Right atrium auricular region (tissue), 2 donors: Measurements from ENCODE around the gene CREB5. TPM values are rescaled to one million over a fixed set of nuclear protein-coding genes. Genes with fewer than 3 reads are reported as not detected.

Experiments used
- DNase-seq: peaks from one replicate; pipeline ENCODE4 v3.0.0-alpha.2; 2019; ENCODE audit warnings: low spot score
- H3K27ac ChIP-seq, 2 donors: fragments of 200-600 bp; sonication (generic); 1 replicate in 1 of 2; 2 replicates in 1 of 2; pipeline ENCODE4 v1.5.1; 2016 to 2019
- H3K27me3 ChIP-seq, 2 donors: fragments of 200-600 bp; sonication (generic); one replicate each; pipeline versions ENCODE4 v1.5.1 to v1.6.0; 2017 to 2019
- H3K36me3 ChIP-seq: fragments of 200-600 bp; sonication (generic); one replicate; pipeline ENCODE4 v1.5.1; 2016
- H3K4me1 ChIP-seq, 2 donors: fragments of 200-600 bp; sonication (generic); one replicate each; pipeline versions ENCODE4 v1.5.1 to v1.6.0; 2017 to 2019
- H3K4me3 ChIP-seq, 2 donors: fragments of 200-600 bp; sonication (generic); 1 replicate in 1 of 2; 2 replicates in 1 of 2; pipeline ENCODE4 v1.5.1; 2017 to 2019; ENCODE audit warnings: mild to moderate bottlenecking in 1 of 2, moderate library complexity in 1 of 2
- H3K9me3 ChIP-seq, 2 donors: fragments of 200-600 bp; sonication (generic); one replicate each; pipeline ENCODE4 v1.5.1; 2019
- CTCF ChIP-seq, 2 donors: fragments of 200-600 bp; sonication (generic); IDR thresholded peaks; one replicate each; pipeline ENCODE4 v1.5.1; 2019; ENCODE audit warnings: antibody characterized with exemption in 2 of 2
- total RNA-seq, 2 donors: library from RNA; depleted of rRNA; stranded (reverse); fragments of >200 nt; gene quantifications; one replicate each; pipeline ENCODE4 v1.1.0, GENCODE V29; 2016

The CREB5 gene
- total RNA-seq, 2 donors from 2014 or later = 10.5 to 20.8 TPM

- no peak for TF ChIP-seq CTCF (IDR thresholded peaks at IDR 0.05)
- peak; percentile 81 for DNase-seq
- Histone ChIP-seq H3K27ac (peak overlapping the region in 1 of 2 donors; percentile 30), H3K4me1 (peaks cover 0 to 4% of the 10 kb centered on the region in 2 donors), H3K9me3 (no peaks in the 10 kb centered on the region), H3K4me3 (no peak overlapping the region), H3K36me3 (no peaks in the 10 kb centered on the region), H3K27me3 (no peaks in the 10 kb centered on the region)
These were observed 19.8 kb downstream of the CREB5 start for GRCh38 chr7:28432105-28432504.

- DNase-seq = no peak
- H3K9me3 ChIP-seq = no peaks in the 10 kb centered on the region
- no peak overlapping the region for H3K4me3 ChIP-seq
- no peak overlapping the region for H3K27ac ChIP-seq
- H3K36me3 ChIP-seq = no peaks in the 10 kb centered on the region
- H3K4me1 ChIP-seq = peaks cover 0 to 4% of the 10 kb centered on the region in 2 donors
- no peak for TF ChIP-seq CTCF (IDR thresholded peaks at IDR 0.05)
- no peaks in the 10 kb centered on the region for H3K27me3 ChIP-seq
These were observed 20.7 kb downstream of the CREB5 start for GRCh38 chr7:28433039-28433438.

GRCh38 chr7:28433699-28434219 is 21.4 kb downstream of the CREB5 start:
- H3K4me3 ChIP-seq = no peak overlapping the region
- H3K36me3 ChIP-seq = no peaks in the 10 kb centered on the region
- H3K4me1 ChIP-seq = peaks cover 0 to 4% of the 10 kb centered on the region in 2 donors
- no peaks in the 10 kb centered on the region for H3K9me3 ChIP-seq
- TF ChIP-seq CTCF (IDR thresholded peaks at IDR 0.05) = no peak
- H3K27me3 ChIP-seq = no peaks in the 10 kb centered on the region
- no peak overlapping the region for H3K27ac ChIP-seq
- DNase-seq = no peak

GRCh38 chr7:28434510-28434909 is 22.2 kb downstream of the CREB5 start:
- H3K4me1 ChIP-seq = peaks cover 0 to 4% of the 10 kb centered on the region in 2 donors

GRCh38 chr7:28435152-28435551 is 22.8 kb downstream of the CREB5 start:
- Histone ChIP-seq H3K36me3 (no peaks in the 10 kb centered on the region), H3K4me3 (no peak overlapping the region), H3K27me3 (no peaks in the 10 kb centered on the region), H3K27ac (no peak overlapping the region), H3K9me3 (no peaks in the 10 kb centered on the region), H3K4me1 (peaks cover 0 to 4% of the 10 kb centered on the region in 2 donors)
- TF ChIP-seq CTCF (IDR thresholded peaks at IDR 0.05) = no peak
- DNase-seq = no peak

More at GRCh38 chr7:28434510-28434909, 22.2 kb downstream of the CREB5 start:
- TF ChIP-seq CTCF (IDR thresholded peaks at IDR 0.05) = no peak
- Histone ChIP-seq H3K27ac (no peak overlapping the region), H3K27me3 (no peaks in the 10 kb centered on the region), H3K36me3 (no peaks in the 10 kb centered on the region), H3K4me3 (no peak overlapping the region), H3K9me3 (no peaks in the 10 kb centered on the region)
- DNase-seq = no peak
